GM23338 (cell line): Measurements from ENCODE around the gene SEC24C. TPM values are rescaled to one million over a fixed set of nuclear protein-coding genes. Genes with fewer than 3 reads are reported as not detected.

Source experiments
- ATAC-seq: fragments of 200-7000 bp; cut with Tn5 transposase; 3 replicates; pipeline ENCODE4 v1.9.1; 2020
- DNase-seq: peaks from one replicate; pipeline ENCODE4 v3.0.0-alpha.2; 2015; ENCODE audit warnings: low spot score
- H2AFZ ChIP-seq: fragments of 200-600 bp; sonication (generic); 2 replicates; pipeline ENCODE4 v1.8.0; 2016; ENCODE audit warnings: antibody characterized with exemption, mild to moderate bottlenecking, moderate library complexity
- H3F3A ChIP-seq: fragments of 200-600 bp; sonication (generic); replicated peaks from 2 replicates; pipeline ENCODE4 v1.8.0; 2017; ENCODE audit warnings: antibody characterized with exemption, mixed run types, low read depth
- H3K27ac ChIP-seq: fragments of 200-600 bp; sonication (generic); 2 replicates; pipeline ENCODE4 v1.6.1; 2016; ENCODE audit warnings: low read depth
- H3K27me3 ChIP-seq: fragments of 200-600 bp; sonication (generic); 2 replicates; pipeline ENCODE4 v1.8.0; 2016; ENCODE audit warnings: mild to moderate bottlenecking, mixed run types, moderate library complexity; ENCODE audit not compliant: insufficient read depth
- H3K36me3 ChIP-seq: fragments of 200-600 bp; sonication (generic); 2 replicates; pipeline ENCODE4 v1.8.0; 2016; ENCODE audit warnings: mild to moderate bottlenecking; ENCODE audit not compliant: insufficient read depth
- H3K4me1 ChIP-seq: fragments of 200-600 bp; sonication (generic); 2 replicates; pipeline ENCODE4 v1.8.0; 2016; ENCODE audit warnings: mild to moderate bottlenecking, moderate library complexity; ENCODE audit not compliant: insufficient read depth
- H3K4me2 ChIP-seq: fragments of 200-600 bp; sonication (generic); 2 replicates; pipeline ENCODE4 v1.7.1; 2017; ENCODE audit warnings: mixed run types
- H3K4me3 ChIP-seq: fragments of 200-600 bp; sonication (generic); 2 replicates; pipeline ENCODE4 v1.6.1; 2016; ENCODE audit warnings: mixed run types
- H3K79me2 ChIP-seq: fragments of 200-600 bp; sonication (generic); replicated peaks from 2 replicates; pipeline ENCODE4 v1.8.0; 2017; ENCODE audit warnings: mild to moderate bottlenecking; ENCODE audit not compliant: insufficient read depth
- H3K9me2 ChIP-seq: fragments of 200-600 bp; sonication (generic); 2 replicates; pipeline ENCODE4 v1.8.0; 2017; ENCODE audit not compliant: insufficient read depth
- H4K20me1 ChIP-seq: fragments of 200-600 bp; sonication (generic); replicated peaks from 2 replicates; pipeline ENCODE4 v1.8.0; 2017; ENCODE audit warnings: mild to moderate bottlenecking; ENCODE audit not compliant: insufficient read depth
- H3K27ac Mint-ChIP-seq: 2 replicates; pipeline ENCODE4 v1.8.0; 2020; ENCODE audit warnings: inconsistent platforms, mild to moderate bottlenecking, moderate library complexity, mixed read lengths
- H3K27me3 Mint-ChIP-seq: 3 replicates; pipeline ENCODE4 v1.8.0; 2022; ENCODE audit warnings: low read depth, mild to moderate bottlenecking, moderate library complexity, mixed read lengths, inconsistent platforms; ENCODE audit not compliant: insufficient read depth, poor library complexity
- H3K36me3 Mint-ChIP-seq: 3 replicates; pipeline ENCODE4 v1.8.0; 2021; ENCODE audit warnings: low read depth, mild to moderate bottlenecking, inconsistent platforms, moderate library complexity, mixed read lengths
- H3K4me1 Mint-ChIP-seq: 3 replicates; pipeline ENCODE4 v1.8.0; 2020; ENCODE audit warnings: mild to moderate bottlenecking, inconsistent platforms, mixed read lengths
- H3K4me3 Mint-ChIP-seq: 3 replicates; pipeline ENCODE4 v1.8.0; 2021; ENCODE audit warnings: moderate library complexity, mild to moderate bottlenecking, inconsistent platforms, mixed read lengths
- H3K9me3 Mint-ChIP-seq: 3 replicates; pipeline ENCODE4 v1.8.0; 2020; ENCODE audit warnings: moderate library complexity, mild to moderate bottlenecking, inconsistent platforms, mixed read lengths
- CREB1 ChIP-seq: fragments of 250-450 bp; sonication (Bioruptor Pico); IDR thresholded peaks from 2 replicates; pipeline ENCODE4 v1.5.0; 2020; ENCODE audit warnings: low read depth, mild to moderate bottlenecking, moderate library complexity
- CTCF ChIP-seq, 2 experiments: fragments of 200-600 bp in 1 of 2; sonication (generic) in 1 of 2; conservative IDR thresholded peaks; 2 replicates each; pipeline versions ENCODE4 v1.5.1 to v1.6.1; 2016 to 2017; ENCODE audit warnings: antibody characterized with exemption in 2 of 2, low read depth in 2 of 2, mild to moderate bottlenecking in 2 of 2, moderate library complexity in 1 of 2
- ETS1 ChIP-seq: IDR thresholded peaks from 2 replicates; pipeline ENCODE4 v1.6.1; 2016; ENCODE audit warnings: antibody characterized with exemption
- EZH2 ChIP-seq: fragments of 200-600 bp; sonication (generic); IDR thresholded peaks from one replicate; pipeline ENCODE4 v1.8.0; 2017; ENCODE audit warnings: antibody characterized with exemption, mild to moderate bottlenecking, low read depth; ENCODE audit not compliant: unreplicated experiment
- EZH2phosphoT487 ChIP-seq: fragments of 200-600 bp; sonication (generic); IDR thresholded peaks from one replicate; pipeline ENCODE4 v1.8.1; 2018; ENCODE audit warnings: antibody characterized with exemption; ENCODE audit not compliant: unreplicated experiment
- JUNB ChIP-seq: IDR thresholded peaks from one replicate; pipeline ENCODE4 v1.6.1; 2016; ENCODE audit warnings: antibody characterized with exemption; ENCODE audit not compliant: unreplicated experiment
- NANOG ChIP-seq: IDR thresholded peaks from 2 replicates; pipeline ENCODE4 v1.6.1; 2016; ENCODE audit warnings: antibody characterized with exemption, borderline replicate concordance
- POLR2AphosphoS5 ChIP-seq: IDR thresholded peaks from 2 replicates; pipeline ENCODE4 v1.6.1; 2016; ENCODE audit warnings: antibody characterized with exemption, low read depth
- REST ChIP-seq: IDR thresholded peaks from one replicate; pipeline ENCODE4 v1.6.1; 2018; ENCODE audit warnings: antibody characterized with exemption; ENCODE audit not compliant: unreplicated experiment
- STAT1 ChIP-seq: IDR thresholded peaks from one replicate; pipeline ENCODE4 v1.6.1; 2016; ENCODE audit warnings: antibody characterized with exemption; ENCODE audit not compliant: unreplicated experiment
- ZNF114 ChIP-seq: fragments of 250-450 bp; sonication (Bioruptor Pico); IDR thresholded peaks from 2 replicates; pipeline ENCODE4 v1.5.0; 2020; ENCODE audit warnings: mild to moderate bottlenecking, moderate library complexity
- ZNF331 ChIP-seq: fragments of 250-450 bp; sonication (Bioruptor Pico); IDR thresholded peaks from 2 replicates; pipeline ENCODE4 v1.5.0; 2020; ENCODE audit warnings: low read depth, mild to moderate bottlenecking, moderate library complexity
- ZNF462 ChIP-seq: fragments of 250-450 bp; sonication (Bioruptor Pico); IDR thresholded peaks from 2 replicates; pipeline ENCODE4 v1.5.0; 2020; ENCODE audit warnings: mild to moderate bottlenecking, moderate library complexity
- polyA plus RNA-seq: library from polyadenylated mRNA; unstranded; fragments of >200 nt; fragmentation: Nextera tagmentation; extraction: Ambion mirVana; gene quantifications from 2 replicates; pipeline ENCODE4 v1.2.1, GENCODE V29; 2016
- total RNA-seq: library from RNA; depleted of rRNA; stranded (reverse); fragments of >200 nt; shearing (Covaris generic); gene quantifications from 2 replicates; pipeline ENCODE4 v1.2.3, GENCODE V29; 2014

Gene SEC24C
- total and polyA plus RNA-seq, 2 experiments from 2014 or later, result 16.9 to 64.2 TPM

- Mint-ChIP-seq H3K27ac (no peak overlapping the region), H3K27me3 (peaks cover 9% of the 10 kb centered on the region), H3K36me3 (peaks cover 27% of the 10 kb centered on the region), H3K4me1 (peaks cover 6% of the 10 kb centered on the region), H3K4me3 (no peak overlapping the region), H3K9me3 (no peaks in the 10 kb centered on the region)
- no peak for DNase-seq
- Histone ChIP-seq H3K79me2 (no peaks in the 10 kb centered on the region), H3K27me3 (no peaks in the 10 kb centered on the region), H4K20me1 (peaks cover 16% of the 10 kb centered on the region), H3K4me2 (no peak overlapping the region), H3K9me2 (no peaks in the 10 kb centered on the region), H2AFZ (no peak overlapping the region), H3K27ac (no peak overlapping the region), H3F3A (0 out of 2 replicates have a peak, but pooled peaks cover 5% of the 10 kb centered on the region), H3K36me3 (peaks cover 6% of the 10 kb centered on the region; the same call in 1 of the 2 replicates), H3K4me1 (no peaks in the 10 kb centered on the region), H3K4me3 (no peak overlapping the region)
- TF ChIP-seq JUNB (no peak), ZNF114 (CRISPR knock-in tag) (no peak), EZH2 (no peak), ZNF331 (CRISPR knock-in tag) (no peak), ETS1 (no peak), EZH2phosphoT487 (no peak), REST (no peak), POLR2AphosphoS5 (no peak), ZNF462 (CRISPR knock-in tag) (no peak), CTCF (conservative IDR thresholded peaks at IDR 0.05; ENCODE audit: low read depth in 2 of 2) (no peak), CREB1 (CRISPR knock-in tag) (no peak), STAT1 (no peak), NANOG (no peak)
- ATAC-seq, result no peak
Observed at GRCh38 chr10:73819081-73819480, 74.9 kb downstream of the SEC24C start.
